ENCODE results near the gene PTP4A2. TPM values are rescaled to one million over a fixed set of nuclear protein-coding genes. Genes with fewer than 3 reads are reported as not detected.
"Not testable (repeated sequence)": the region's sequence is repeated elsewhere in the genome, so short reads cannot be mapped to it uniquely, and the experiment has no call there.

Gene PTP4A2
- total RNA-seq, 4 donors from 2014 or later = 40.9 to 92.8 (median 67.3) TPM

- peak; percentile 87 to 96 for DNase-seq (ENCODE audit: low spot score in 2 of 2)
- no peak overlapping the region for H3K4me3 ChIP-seq (ENCODE audit: low read depth, poor library complexity, severe bottlenecking)
- 16 to 26% methylated on average over 6 of the region's 6 CpGs for WGBS, 2 donors
- TF ChIP-seq, protein P1, sequence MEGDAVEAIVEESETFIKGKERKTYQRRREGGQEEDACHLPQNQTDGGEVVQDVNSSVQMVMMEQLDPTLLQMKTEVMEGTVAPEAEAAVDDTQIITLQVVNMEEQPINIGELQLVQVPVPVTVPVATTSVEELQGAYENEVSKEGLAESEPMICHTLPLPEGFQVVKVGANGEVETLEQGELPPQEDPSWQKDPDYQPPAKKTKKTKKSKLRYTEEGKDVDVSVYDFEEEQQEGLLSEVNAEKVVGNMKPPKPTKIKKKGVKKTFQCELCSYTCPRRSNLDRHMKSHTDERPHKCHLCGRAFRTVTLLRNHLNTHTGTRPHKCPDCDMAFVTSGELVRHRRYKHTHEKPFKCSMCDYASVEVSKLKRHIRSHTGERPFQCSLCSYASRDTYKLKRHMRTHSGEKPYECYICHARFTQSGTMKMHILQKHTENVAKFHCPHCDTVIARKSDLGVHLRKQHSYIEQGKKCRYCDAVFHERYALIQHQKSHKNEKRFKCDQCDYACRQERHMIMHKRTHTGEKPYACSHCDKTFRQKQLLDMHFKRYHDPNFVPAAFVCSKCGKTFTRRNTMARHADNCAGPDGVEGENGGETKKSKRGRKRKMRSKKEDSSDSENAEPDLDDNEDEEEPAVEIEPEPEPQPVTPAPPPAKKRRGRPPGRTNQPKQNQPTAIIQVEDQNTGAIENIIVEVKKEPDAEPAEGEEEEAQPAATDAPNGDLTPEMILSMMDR (IDR thresholded peaks at IDR 0.05) = no peak
- TF ChIP-seq POLR2A (IDR thresholded peaks at IDR 0.05) = no peak
- intact Hi-C loops (cut with DNase I; ENCODE audit: low total_unique reads) = no loop called here
Observed at GRCh38 chr1:31954607-31955283, 16.6 kb upstream of the PTP4A2 start.

- no peak overlapping the region for H3K4me3 ChIP-seq (ENCODE audit: low read depth, poor library complexity, severe bottlenecking)
- TF ChIP-seq POLR2A (IDR thresholded peaks at IDR 0.05) = no peak
- TF ChIP-seq, protein P1 (IDR thresholded peaks at IDR 0.05) = no peak
- 49 to 68% methylated on average over 2 of the region's 2 CpGs for WGBS, 2 donors
- peak in 1 of 2 donors; percentile 20 for DNase-seq (ENCODE audit: low spot score in 2 of 2)
- intact Hi-C loops (cut with DNase I; ENCODE audit: low total_unique reads) = no loop called here
Observed at GRCh38 chr1:31952825-31953220, 14.7 kb upstream of the PTP4A2 start.

DNA sequence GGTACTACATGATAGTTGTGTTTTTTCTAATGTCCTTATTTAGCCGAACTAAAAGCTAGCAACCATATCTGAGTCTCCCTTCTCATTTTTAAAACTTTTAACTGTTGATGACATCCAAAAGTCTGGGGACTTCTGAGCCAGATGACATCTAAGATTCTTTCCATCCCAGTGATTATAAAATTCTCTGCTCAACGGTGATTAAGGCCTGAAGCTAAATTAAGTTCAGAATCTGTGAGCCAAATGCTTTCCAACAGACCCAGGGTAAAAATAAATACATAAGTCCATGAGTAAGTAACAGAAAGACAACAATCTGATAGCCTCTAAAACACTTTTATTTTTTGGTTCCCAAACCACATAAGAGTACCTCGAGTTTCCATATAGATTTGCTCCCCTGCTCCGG, 13.1 kb upstream of the PTP4A2 start:
- no peak for DNase-seq (ENCODE audit: low spot score in 2 of 2)
- WGBS, 2 donors = 57 to 59% methylated on average over 4 of the region's 4 CpGs
- H3K4me3 ChIP-seq (ENCODE audit: low read depth, poor library complexity, severe bottlenecking) = no peak overlapping the region
- TF ChIP-seq POLR2A (IDR thresholded peaks at IDR 0.05) = no peak
- TF ChIP-seq, protein P1 (IDR thresholded peaks at IDR 0.05) = no peak
- intact Hi-C loops (cut with DNase I; ENCODE audit: low total_unique reads) = no loop called here

GRCh38 chr1:31949862-31950261, 11.7 kb upstream of the PTP4A2 start:
- H3K4me3 ChIP-seq (ENCODE audit: low read depth, poor library complexity, severe bottlenecking) = no peak overlapping the region
- intact Hi-C loops (cut with DNase I; ENCODE audit: low total_unique reads) = no loop called here
- peak in 1 of 2 donors; percentile 37 for DNase-seq (ENCODE audit: low spot score in 2 of 2)
- 75 to 77% methylated on average over 1 of the region's 1 CpG for WGBS, 2 donors
- TF ChIP-seq POLR2A (IDR thresholded peaks at IDR 0.05) = no peak
- TF ChIP-seq, protein P1 (IDR thresholded peaks at IDR 0.05) = no peak

DNA sequence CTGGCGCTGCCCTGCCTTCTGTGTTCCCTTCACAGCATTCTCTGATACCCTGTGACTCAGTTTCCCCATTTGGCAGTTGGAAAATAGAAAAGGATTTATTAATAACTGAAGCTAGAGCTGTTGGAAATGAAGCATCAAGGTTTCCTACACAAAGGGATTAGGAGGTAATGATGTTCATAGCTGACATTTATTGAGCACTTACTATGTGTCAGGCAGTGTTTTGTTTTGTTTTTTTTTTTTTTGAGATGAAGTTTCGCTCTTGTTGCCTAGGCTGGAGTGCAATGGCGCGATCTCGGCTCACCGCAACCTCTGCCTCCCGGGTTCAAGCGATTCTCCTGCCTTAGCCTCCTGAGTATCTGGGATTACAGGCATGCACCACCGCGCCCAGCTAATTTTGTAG, 7.5 kb upstream of the PTP4A2 start:
- WGBS, 2 donors = 95 to 96% methylated on average over 10 of the region's 10 CpGs
- peak in 1 of 2 donors; percentile 59 for DNase-seq (ENCODE audit: low spot score in 2 of 2)
- intact Hi-C loops (cut with DNase I; ENCODE audit: low total_unique reads); H3K4me3 ChIP-seq (ENCODE audit: low read depth, poor library complexity, severe bottlenecking): not testable (repeated sequence)

GRCh38 chr1:31944205-31945089, 6.3 kb upstream of the PTP4A2 start:
- intact Hi-C loops (cut with DNase I; ENCODE audit: low total_unique reads) = no loop called here
- no peak overlapping the region for H3K4me3 ChIP-seq (ENCODE audit: low read depth, poor library complexity, severe bottlenecking)
- WGBS, 2 donors = 5% methylated on average over 51 to 56 of the region's 56 CpGs
- peak; percentile 87 to 98 for DNase-seq (ENCODE audit: low spot score in 2 of 2)
- TF ChIP-seq, protein P1 (IDR thresholded peaks at IDR 0.05) = no peak
- no peak for TF ChIP-seq POLR2A (IDR thresholded peaks at IDR 0.05)

Data from lower leg skin (tissue), 4 donors.